H9 (cell line): Measurements from ENCODE around the gene FAM227B. TPM values are rescaled to one million over a fixed set of nuclear protein-coding genes. Genes with fewer than 3 reads are reported as not detected.

Experiments
- DNase-seq: peaks from one replicate; pipeline ENCODE4 v3.0.0-alpha.2; 2017
- H2AFZ ChIP-seq: one replicate; pipeline ENCODE4 v1.6.1; 2013; ENCODE audit warnings: mild to moderate bottlenecking, low read length, control low read depth, moderate library complexity
- H2AK5ac ChIP-seq: 2 replicates; pipeline ENCODE4 v1.6.1; 2013; ENCODE audit warnings: low read length, control low read depth, mixed read lengths; ENCODE audit not compliant: insufficient read length
- H2BK120ac ChIP-seq: one replicate; pipeline ENCODE4 v1.6.1; 2013; ENCODE audit warnings: low read depth, mild to moderate bottlenecking, low read length, control low read depth, inconsistent platforms; ENCODE audit not compliant: poor library complexity, severe bottlenecking
- H2BK12ac ChIP-seq: 2 replicates; pipeline ENCODE4 v1.6.1; 2013; ENCODE audit warnings: low read length, control low read depth, mixed read lengths, low read depth; ENCODE audit not compliant: insufficient read length
- H2BK15ac ChIP-seq: 2 replicates; pipeline ENCODE4 v1.6.1; 2013; ENCODE audit warnings: low read depth, low read length, control low read depth
- H2BK20ac ChIP-seq: one replicate; pipeline ENCODE4 v1.6.1; 2013; ENCODE audit warnings: low read depth, mild to moderate bottlenecking, low read length, control low read depth, inconsistent platforms; ENCODE audit not compliant: poor library complexity, severe bottlenecking
- H2BK5ac ChIP-seq: 2 replicates; pipeline ENCODE4 v1.6.1; 2013; ENCODE audit warnings: low read length, control low read depth, mixed read lengths; ENCODE audit not compliant: insufficient read length
- H3K14ac ChIP-seq: 2 replicates; pipeline ENCODE4 v1.6.1; 2013; ENCODE audit warnings: low read length, control low read depth; ENCODE audit not compliant: insufficient read depth
- H3K18ac ChIP-seq: 2 replicates; pipeline ENCODE4 v1.6.1; 2013; ENCODE audit warnings: low read depth, mild to moderate bottlenecking, mixed read lengths, low read length, control low read depth; ENCODE audit not compliant: insufficient read length
- H3K23ac ChIP-seq: 2 replicates; pipeline ENCODE4 v1.6.1; 2013; ENCODE audit warnings: low read length, control low read depth, mixed read lengths, low read depth; ENCODE audit not compliant: insufficient read length
- H3K23me2 ChIP-seq: 2 replicates; pipeline ENCODE4 v1.6.1; 2013; ENCODE audit warnings: low read depth, mild to moderate bottlenecking, mixed read lengths, low read length, control low read depth; ENCODE audit not compliant: insufficient read length, poor library complexity, severe bottlenecking
- H3K27ac ChIP-seq: 2 replicates; pipeline ENCODE4 v1.5.1; 2013; ENCODE audit warnings: low read length, control low read depth, mixed read lengths, low read depth; ENCODE audit not compliant: insufficient read length
- H3K27me3 ChIP-seq: 2 replicates; pipeline ENCODE4 v1.6.1; 2013; ENCODE audit warnings: low read length, control low read depth, inconsistent platforms; ENCODE audit not compliant: insufficient read depth
- H3K4ac ChIP-seq: 2 replicates; pipeline ENCODE4 v1.6.1; 2013; ENCODE audit warnings: low read depth, mild to moderate bottlenecking, control low read depth, inconsistent platforms, low read length, moderate library complexity
- H3K4me1 ChIP-seq: 2 replicates; pipeline ENCODE4 v1.6.1; 2013; ENCODE audit warnings: low read length, control low read depth, inconsistent platforms; ENCODE audit not compliant: insufficient read depth
- H3K4me2 ChIP-seq: 2 replicates; pipeline ENCODE4 v1.6.1; 2013; ENCODE audit warnings: low read length, control low read depth, mixed read lengths; ENCODE audit not compliant: insufficient read length, insufficient read depth
- H3K56ac ChIP-seq: 2 replicates; pipeline ENCODE4 v1.6.1; 2013; ENCODE audit warnings: low read depth, mild to moderate bottlenecking, mixed read lengths, low read length, control low read depth; ENCODE audit not compliant: insufficient read length
- H3K79me1 ChIP-seq: 2 replicates; pipeline ENCODE4 v1.6.1; 2013; ENCODE audit warnings: low read depth, mild to moderate bottlenecking, moderate library complexity, low read length, control low read depth, inconsistent platforms; ENCODE audit not compliant: insufficient read depth, poor library complexity, severe bottlenecking
- H3K79me2 ChIP-seq: 2 replicates; pipeline ENCODE4 v1.6.1; 2013; ENCODE audit warnings: low read length, control low read depth, inconsistent platforms; ENCODE audit not compliant: insufficient read depth
- H3K9ac ChIP-seq: 2 replicates; pipeline ENCODE4 v1.6.1; 2013; ENCODE audit warnings: low read length, control low read depth, mixed read lengths; ENCODE audit not compliant: insufficient read length; ENCODE audit errors: extremely low read depth
- H3K9me3 ChIP-seq: one replicate; pipeline ENCODE4 v1.6.1; 2013; ENCODE audit warnings: low read depth, low read length, inconsistent platforms; ENCODE audit not compliant: control insufficient read depth
- H3T11ph ChIP-seq: one replicate; pipeline ENCODE4 v1.6.1; 2013; ENCODE audit warnings: mild to moderate bottlenecking, low read length, control low read depth, inconsistent platforms
- H4K20me1 ChIP-seq: one replicate; pipeline ENCODE4 v1.6.1; 2013; ENCODE audit not compliant: control insufficient read depth, insufficient read length, insufficient read depth
- H4K5ac ChIP-seq: 2 replicates; pipeline ENCODE4 v1.6.1; 2013; ENCODE audit warnings: low read depth, mild to moderate bottlenecking, mixed read lengths, low read length, control low read depth; ENCODE audit not compliant: insufficient read length
- H4K8ac ChIP-seq: replicated peaks from 2 replicates; pipeline ENCODE4 v1.6.1; 2013; ENCODE audit warnings: low read length, control low read depth, mixed read lengths, low read depth; ENCODE audit not compliant: insufficient read length
- H4K91ac ChIP-seq: 2 replicates; pipeline ENCODE4 v1.6.1; 2013; ENCODE audit warnings: low read depth, mild to moderate bottlenecking, moderate library complexity, mixed read lengths, low read length, control low read depth; ENCODE audit not compliant: insufficient read length
- H3K27ac Mint-ChIP-seq, 3 experiments: 2 replicates in 2 of 3; 3 replicates in 1 of 3; pipeline ENCODE4 v1.8.0; 2020 to 2021; ENCODE audit warnings: mixed read lengths in 3 of 3, mild to moderate bottlenecking in 1 of 3, moderate library complexity in 1 of 3
- H3K27me3 Mint-ChIP-seq: 2 replicates; pipeline ENCODE4 v1.8.0; 2021; ENCODE audit warnings: low read depth, mild to moderate bottlenecking, moderate library complexity, mixed read lengths
- H3K36me3 Mint-ChIP-seq, 3 experiments: 2 replicates in 2 of 3; 3 replicates in 1 of 3; pipeline ENCODE4 v1.8.0; 2020 to 2021; ENCODE audit warnings: low read depth in 3 of 3, mixed read lengths in 3 of 3; ENCODE audit not compliant: insufficient read depth in 1 of 3
- H3K4me1 Mint-ChIP-seq, 2 experiments: 2 replicates each; pipeline ENCODE4 v1.8.0; 2020; ENCODE audit warnings: mixed read lengths in 2 of 2
- H3K4me3 Mint-ChIP-seq, 2 experiments: 2 replicates in 1 of 2; 3 replicates in 1 of 2; pipeline ENCODE4 v1.8.0; 2020 to 2021; ENCODE audit warnings: mild to moderate bottlenecking in 2 of 2, mixed read lengths in 2 of 2, moderate library complexity in 1 of 2
- H3K9me3 Mint-ChIP-seq, 2 experiments: 2 replicates in 1 of 2; 3 replicates in 1 of 2; pipeline ENCODE4 v1.8.0; 2020; ENCODE audit warnings: mild to moderate bottlenecking in 2 of 2, mixed read lengths in 2 of 2, moderate library complexity in 1 of 2
- WGBS: extraction: QIAGEN DNeasy Blood & Tissue Kit; methylation state at CpG from one replicate; pipeline ENCODE4 v1.1.7; 2013; ENCODE audit warnings: missing lambda C conversion rate, low lambda C conversion rate, mixed read lengths; ENCODE audit not compliant: insufficient read length; ENCODE audit errors: extremely low coverage; 5-methylcytosine and 5-hydroxymethylcytosine counted together
- total RNA-seq: library from RNA; stranded (reverse); gene quantifications from 2 replicates; pipeline ENCODE4 v1.2.1, GENCODE V29; 2021
- TF ChIP-seq, protein P1 (sequence below): fragments of 200-600 bp; sonication (generic); conservative IDR thresholded peaks from 3 replicates; pipeline ENCODE4 v1.8.0; 2021; ENCODE audit warnings: antibody characterized with exemption, mild to moderate bottlenecking

Gene FAM227B
- total RNA-seq, 1 experiment from 2014 or later: 5.5 TPM

DNA sequence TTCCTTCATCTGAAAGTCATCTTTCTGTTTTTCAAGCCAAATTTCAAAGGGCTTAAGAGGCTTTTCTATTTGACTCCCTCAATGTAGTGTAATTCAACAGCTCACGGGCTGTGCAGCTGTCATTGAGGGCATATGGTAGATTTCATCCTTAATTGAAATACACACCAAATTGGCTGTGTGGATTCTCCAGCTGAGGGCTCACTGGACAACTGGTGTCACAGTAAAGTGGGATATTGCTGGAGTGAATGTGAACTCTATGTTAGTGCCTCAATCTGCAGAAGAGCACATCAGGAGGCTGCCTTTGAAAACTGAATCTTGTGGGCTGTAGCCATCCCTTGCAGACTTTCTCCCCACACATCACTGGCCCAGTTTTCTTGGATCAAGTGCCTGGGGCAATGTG is 330.4 kb downstream of the FAM227B start:
- Histone ChIP-seq H3K23ac (no peak overlapping the region), H2BK20ac (no peak overlapping the region), H3K23me2 (no peaks in the 10 kb centered on the region), H3K27me3 (no peaks in the 10 kb centered on the region), H4K8ac (no peak overlapping the region), H2AK5ac (no peak overlapping the region), H2BK5ac (no peak overlapping the region), H4K20me1 (no peaks in the 10 kb centered on the region), H3K4me2 (no peak overlapping the region), H3K9ac (no peak overlapping the region), H2AFZ (no peak overlapping the region), H3K14ac (no peak overlapping the region), H2BK120ac (no peak overlapping the region), H3K4me1 (peaks cover 3% of the 10 kb centered on the region; the same call in 1 of the 2 replicates), H3K79me2 (no peaks in the 10 kb centered on the region), H3K4ac (no peak overlapping the region), H3K79me1 (no peaks in the 10 kb centered on the region), H2BK12ac (no peak overlapping the region), H3K56ac (no peak overlapping the region), H4K5ac (no peak overlapping the region), H4K91ac (no peak overlapping the region), H3K27ac (no peak overlapping the region), H3T11ph (no peak overlapping the region), H2BK15ac (no peak overlapping the region), H3K18ac (no peak overlapping the region), H3K9me3 (no peaks in the 10 kb centered on the region)
- TF ChIP-seq, protein P1, sequence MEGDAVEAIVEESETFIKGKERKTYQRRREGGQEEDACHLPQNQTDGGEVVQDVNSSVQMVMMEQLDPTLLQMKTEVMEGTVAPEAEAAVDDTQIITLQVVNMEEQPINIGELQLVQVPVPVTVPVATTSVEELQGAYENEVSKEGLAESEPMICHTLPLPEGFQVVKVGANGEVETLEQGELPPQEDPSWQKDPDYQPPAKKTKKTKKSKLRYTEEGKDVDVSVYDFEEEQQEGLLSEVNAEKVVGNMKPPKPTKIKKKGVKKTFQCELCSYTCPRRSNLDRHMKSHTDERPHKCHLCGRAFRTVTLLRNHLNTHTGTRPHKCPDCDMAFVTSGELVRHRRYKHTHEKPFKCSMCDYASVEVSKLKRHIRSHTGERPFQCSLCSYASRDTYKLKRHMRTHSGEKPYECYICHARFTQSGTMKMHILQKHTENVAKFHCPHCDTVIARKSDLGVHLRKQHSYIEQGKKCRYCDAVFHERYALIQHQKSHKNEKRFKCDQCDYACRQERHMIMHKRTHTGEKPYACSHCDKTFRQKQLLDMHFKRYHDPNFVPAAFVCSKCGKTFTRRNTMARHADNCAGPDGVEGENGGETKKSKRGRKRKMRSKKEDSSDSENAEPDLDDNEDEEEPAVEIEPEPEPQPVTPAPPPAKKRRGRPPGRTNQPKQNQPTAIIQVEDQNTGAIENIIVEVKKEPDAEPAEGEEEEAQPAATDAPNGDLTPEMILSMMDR: no peak
- no peaks in the 10 kb centered on the region for H3K9me3 Mint-ChIP-seq
- H3K36me3 Mint-ChIP-seq: peaks cover 0 to 8% (median 2%) of the 10 kb centered on the region in 3 experiments; a peak in 5 of 7 replicates
- peaks cover 13 to 16% of the 10 kb centered on the region in 2 experiments for H3K4me1 Mint-ChIP-seq
- H3K4me3 Mint-ChIP-seq: no peak overlapping the region
- no CpG with 5 or more reads among the region's 1 CpG for WGBS
- no peak for DNase-seq
- H3K27ac Mint-ChIP-seq: no peak overlapping the region
- H3K27me3 Mint-ChIP-seq: no peaks in the 10 kb centered on the region
